Measurements from ENCODE around the gene F2RL2.

DNA sequence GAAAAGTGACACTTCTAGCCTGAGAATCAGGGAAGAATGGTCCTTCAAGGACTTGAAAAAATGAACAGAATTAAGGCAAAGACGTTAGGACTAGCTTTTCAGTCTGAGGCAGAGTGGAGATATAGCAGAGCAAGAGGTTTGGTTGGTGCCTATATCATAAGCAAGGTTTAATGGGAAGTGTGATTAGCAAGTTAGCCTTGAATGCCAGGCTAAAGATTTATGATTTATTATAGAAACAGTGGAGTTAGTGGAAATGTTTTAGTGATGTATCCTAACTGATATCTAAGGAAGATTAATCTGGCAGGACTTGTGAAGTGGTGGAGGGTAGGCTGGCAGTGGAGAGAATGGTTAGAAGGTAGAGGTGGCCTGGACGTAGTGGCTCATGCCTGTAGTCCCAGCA lies 7.0 kb downstream of the F2RL2 start:
- TF ChIP-seq BHLHE40 (IDR thresholded peaks at IDR 0.05; ENCODE audit: borderline replicate concordance) = no peak
- TF ChIP-seq SUZ12 (IDR thresholded peaks at IDR 0.05) = no peak
- no peak for TF ChIP-seq NFRKB (IDR thresholded peaks at IDR 0.05)
- no peak for TF ChIP-seq ELF4 (IDR thresholded peaks at IDR 0.05)
- TF ChIP-seq LEF1 (IDR thresholded peaks at IDR 0.05; ENCODE audit: borderline replicate concordance) = no peak
